K562 (cell line): Measurements from ENCODE around the gene IQUB. TPM values are rescaled to one million over a fixed set of nuclear protein-coding genes. Genes with fewer than 3 reads are reported as not detected.
A peak's percentile ranks its signal among the peaks of the same experiment; 100 is the strongest.

Experiments
- EWSR1 ChIP-seq: fragments of 450-650 bp; IDR thresholded peaks from 2 replicates; pipeline ENCODE4 v1.6.1; 2018; ENCODE audit warnings: borderline replicate concordance, mild to moderate bottlenecking, low read depth, moderate library complexity; ENCODE audit not compliant: partially characterized antibody
- FOXJ2 ChIP-seq: fragments of 200-800 bp; sonication (Bioruptor generic); IDR thresholded peaks from 2 replicates; pipeline ENCODE4 v1.6.1; 2016; ENCODE audit warnings: missing genetic modification characterization, missing compliant biosample characterization
- NR2C2 ChIP-seq, 2 experiments: fragments of 200-800 bp in 1 of 2; sonication (Bioruptor generic) in 1 of 2; sonication (generic) in 1 of 2; formaldehyde crosslinking in 1 of 2; IDR thresholded peaks; 2 replicates each; pipeline versions ENCODE4 v1.6.1 to v1.8.0; 2016 to 2022; ENCODE audit warnings: mild to moderate bottlenecking in 1 of 2, missing compliant biosample characterization in 1 of 2, missing genetic modification characterization in 1 of 2, missing genetic modification reagents in 1 of 2
- RBM39 ChIP-seq: fragments of 200-400 bp; formaldehyde crosslinking; optimal IDR thresholded peaks from 2 replicates; pipeline ENCODE3; 2018; ENCODE audit warnings: low read depth, low read length
- RHOXF2B ChIP-seq: fragments of 250-450 bp; sonication (Bioruptor Pico); conservative IDR thresholded peaks from 2 replicates; pipeline ENCODE4 v1.5.1; 2021
- ZNF121 ChIP-seq: sonication (generic); formaldehyde crosslinking; conservative IDR thresholded peaks from 2 replicates; pipeline ENCODE4 v1.8.0; 2022; ENCODE audit warnings: missing genetic modification reagents
- ZNF263 ChIP-seq: sonication (generic); formaldehyde crosslinking; IDR thresholded peaks from 2 replicates; pipeline ENCODE4 v1.8.0; 2022; ENCODE audit warnings: mild to moderate bottlenecking, missing genetic modification reagents, borderline replicate concordance
- ZNF57 ChIP-seq: fragments of 450-650 bp; formaldehyde crosslinking; IDR thresholded peaks from 2 replicates; pipeline ENCODE4 v1.4.0; 2020; ENCODE audit warnings: mild to moderate bottlenecking, moderate library complexity
- polyA plus RNA-seq, 8 experiments: library from polyadenylated mRNA; depleted of rRNA in 4 of 8; stranded (reverse) in 5 of 8; unstranded in 3 of 8; fragments of >200 nt; fragmentation: Nextera tagmentation in 2 of 8; fragmentation: Illumina TruSeq in 1 of 8; extraction: Ambion mirVana in 2 of 8; extraction: Trizol in 1 of 8; gene quantifications; 2 replicates each; pipeline versions ENCODE4 v1.2.1 to v1.2.3, GENCODE V29; 2011 to 2014; ENCODE audit warnings: inconsistent platforms in 1 of 8, missing spikeins in 1 of 8
- total RNA-seq, 7 experiments: library from RNA; depleted of rRNA in 6 of 7; stranded (reverse); fragments of >200 nt in 6 of 7; fragmentation: Illumina TruSeq in 2 of 7; extraction: Trizol in 2 of 7; gene quantifications; 2 replicates each; pipeline versions ENCODE4 v1.2.1 to v1.2.3, GENCODE V29; 2011 to 2021; ENCODE audit warnings: low replicate concordance in 1 of 7
- TF ChIP-seq, protein P1 (sequence below): fragments of 450-650 bp; IDR thresholded peaks from 2 replicates; pipeline ENCODE4 v1.6.1; 2016; ENCODE audit warnings: mild to moderate bottlenecking, moderate library complexity
- TF ChIP-seq, protein P2 (sequence below): IDR thresholded peaks from 3 replicates; pipeline ENCODE4 v1.6.1; 2011; ENCODE audit warnings: borderline replicate concordance, mild to moderate bottlenecking, moderate library complexity; ENCODE audit not compliant: insufficient read length; ENCODE audit errors: extremely low read depth
- TF ChIP-seq, protein P3 (sequence below): IDR thresholded peaks from 2 replicates; pipeline ENCODE4 v1.6.1; 2011; ENCODE audit warnings: borderline replicate concordance, low read depth, mild to moderate bottlenecking, moderate library complexity, low read length; ENCODE audit not compliant: insufficient read depth, poor library complexity, severe bottlenecking

Gene IQUB
- total and polyA plus RNA-seq, 9 of the 15 experiments (the other 6 are each of a cell fraction or from before 2014, with no cell fraction given): 0.62 to 2.6 (median 1.4) TPM

DNA sequence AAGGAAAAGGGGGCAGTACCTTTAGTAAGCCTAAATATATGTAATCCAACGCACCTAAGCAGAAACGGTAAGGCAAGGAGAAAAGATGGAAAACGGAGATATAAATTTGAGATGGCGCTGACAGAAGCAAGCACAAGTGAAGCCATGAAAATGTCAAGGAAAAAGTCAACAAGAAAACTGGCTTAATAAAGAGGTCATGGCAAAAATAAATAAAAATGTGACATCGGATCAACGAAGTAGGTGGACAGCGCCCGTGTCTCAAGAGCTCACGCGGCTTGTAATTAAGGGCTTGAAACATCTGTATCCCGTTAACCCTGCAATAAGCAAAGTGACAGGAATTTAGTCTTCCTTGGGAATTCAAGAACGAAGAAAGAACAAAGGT is 22.6 kb upstream of the IQUB start (continued):
- TF ChIP-seq, protein P1, sequence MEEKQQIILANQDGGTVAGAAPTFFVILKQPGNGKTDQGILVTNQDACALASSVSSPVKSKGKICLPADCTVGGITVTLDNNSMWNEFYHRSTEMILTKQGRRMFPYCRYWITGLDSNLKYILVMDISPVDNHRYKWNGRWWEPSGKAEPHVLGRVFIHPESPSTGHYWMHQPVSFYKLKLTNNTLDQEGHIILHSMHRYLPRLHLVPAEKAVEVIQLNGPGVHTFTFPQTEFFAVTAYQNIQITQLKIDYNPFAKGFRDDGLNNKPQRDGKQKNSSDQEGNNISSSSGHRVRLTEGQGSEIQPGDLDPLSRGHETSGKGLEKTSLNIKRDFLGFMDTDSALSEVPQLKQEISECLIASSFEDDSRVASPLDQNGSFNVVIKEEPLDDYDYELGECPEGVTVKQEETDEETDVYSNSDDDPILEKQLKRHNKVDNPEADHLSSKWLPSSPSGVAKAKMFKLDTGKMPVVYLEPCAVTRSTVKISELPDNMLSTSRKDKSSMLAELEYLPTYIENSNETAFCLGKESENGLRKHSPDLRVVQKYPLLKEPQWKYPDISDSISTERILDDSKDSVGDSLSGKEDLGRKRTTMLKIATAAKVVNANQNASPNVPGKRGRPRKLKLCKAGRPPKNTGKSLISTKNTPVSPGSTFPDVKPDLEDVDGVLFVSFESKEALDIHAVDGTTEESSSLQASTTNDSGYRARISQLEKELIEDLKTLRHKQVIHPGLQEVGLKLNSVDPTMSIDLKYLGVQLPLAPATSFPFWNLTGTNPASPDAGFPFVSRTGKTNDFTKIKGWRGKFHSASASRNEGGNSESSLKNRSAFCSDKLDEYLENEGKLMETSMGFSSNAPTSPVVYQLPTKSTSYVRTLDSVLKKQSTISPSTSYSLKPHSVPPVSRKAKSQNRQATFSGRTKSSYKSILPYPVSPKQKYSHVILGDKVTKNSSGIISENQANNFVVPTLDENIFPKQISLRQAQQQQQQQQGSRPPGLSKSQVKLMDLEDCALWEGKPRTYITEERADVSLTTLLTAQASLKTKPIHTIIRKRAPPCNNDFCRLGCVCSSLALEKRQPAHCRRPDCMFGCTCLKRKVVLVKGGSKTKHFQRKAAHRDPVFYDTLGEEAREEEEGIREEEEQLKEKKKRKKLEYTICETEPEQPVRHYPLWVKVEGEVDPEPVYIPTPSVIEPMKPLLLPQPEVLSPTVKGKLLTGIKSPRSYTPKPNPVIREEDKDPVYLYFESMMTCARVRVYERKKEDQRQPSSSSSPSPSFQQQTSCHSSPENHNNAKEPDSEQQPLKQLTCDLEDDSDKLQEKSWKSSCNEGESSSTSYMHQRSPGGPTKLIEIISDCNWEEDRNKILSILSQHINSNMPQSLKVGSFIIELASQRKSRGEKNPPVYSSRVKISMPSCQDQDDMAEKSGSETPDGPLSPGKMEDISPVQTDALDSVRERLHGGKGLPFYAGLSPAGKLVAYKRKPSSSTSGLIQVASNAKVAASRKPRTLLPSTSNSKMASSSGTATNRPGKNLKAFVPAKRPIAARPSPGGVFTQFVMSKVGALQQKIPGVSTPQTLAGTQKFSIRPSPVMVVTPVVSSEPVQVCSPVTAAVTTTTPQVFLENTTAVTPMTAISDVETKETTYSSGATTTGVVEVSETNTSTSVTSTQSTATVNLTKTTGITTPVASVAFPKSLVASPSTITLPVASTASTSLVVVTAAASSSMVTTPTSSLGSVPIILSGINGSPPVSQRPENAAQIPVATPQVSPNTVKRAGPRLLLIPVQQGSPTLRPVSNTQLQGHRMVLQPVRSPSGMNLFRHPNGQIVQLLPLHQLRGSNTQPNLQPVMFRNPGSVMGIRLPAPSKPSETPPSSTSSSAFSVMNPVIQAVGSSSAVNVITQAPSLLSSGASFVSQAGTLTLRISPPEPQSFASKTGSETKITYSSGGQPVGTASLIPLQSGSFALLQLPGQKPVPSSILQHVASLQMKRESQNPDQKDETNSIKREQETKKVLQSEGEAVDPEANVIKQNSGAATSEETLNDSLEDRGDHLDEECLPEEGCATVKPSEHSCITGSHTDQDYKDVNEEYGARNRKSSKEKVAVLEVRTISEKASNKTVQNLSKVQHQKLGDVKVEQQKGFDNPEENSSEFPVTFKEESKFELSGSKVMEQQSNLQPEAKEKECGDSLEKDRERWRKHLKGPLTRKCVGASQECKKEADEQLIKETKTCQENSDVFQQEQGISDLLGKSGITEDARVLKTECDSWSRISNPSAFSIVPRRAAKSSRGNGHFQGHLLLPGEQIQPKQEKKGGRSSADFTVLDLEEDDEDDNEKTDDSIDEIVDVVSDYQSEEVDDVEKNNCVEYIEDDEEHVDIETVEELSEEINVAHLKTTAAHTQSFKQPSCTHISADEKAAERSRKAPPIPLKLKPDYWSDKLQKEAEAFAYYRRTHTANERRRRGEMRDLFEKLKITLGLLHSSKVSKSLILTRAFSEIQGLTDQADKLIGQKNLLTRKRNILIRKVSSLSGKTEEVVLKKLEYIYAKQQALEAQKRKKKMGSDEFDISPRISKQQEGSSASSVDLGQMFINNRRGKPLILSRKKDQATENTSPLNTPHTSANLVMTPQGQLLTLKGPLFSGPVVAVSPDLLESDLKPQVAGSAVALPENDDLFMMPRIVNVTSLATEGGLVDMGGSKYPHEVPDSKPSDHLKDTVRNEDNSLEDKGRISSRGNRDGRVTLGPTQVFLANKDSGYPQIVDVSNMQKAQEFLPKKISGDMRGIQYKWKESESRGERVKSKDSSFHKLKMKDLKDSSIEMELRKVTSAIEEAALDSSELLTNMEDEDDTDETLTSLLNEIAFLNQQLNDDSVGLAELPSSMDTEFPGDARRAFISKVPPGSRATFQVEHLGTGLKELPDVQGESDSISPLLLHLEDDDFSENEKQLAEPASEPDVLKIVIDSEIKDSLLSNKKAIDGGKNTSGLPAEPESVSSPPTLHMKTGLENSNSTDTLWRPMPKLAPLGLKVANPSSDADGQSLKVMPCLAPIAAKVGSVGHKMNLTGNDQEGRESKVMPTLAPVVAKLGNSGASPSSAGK: no peak
- TF ChIP-seq ZNF263 (CRISPR knock-in tag): no peak
- no peak for TF ChIP-seq NR2C2 (CRISPR knock-in tag; IDR thresholded peaks at IDR 0.05)
- 0 out of 2 replicates have a peak, but pooled peaks have one; percentile 58 for TF ChIP-seq NR2C2 (tag; IDR thresholded peaks at IDR 0.05)
- TF ChIP-seq, protein P2, sequence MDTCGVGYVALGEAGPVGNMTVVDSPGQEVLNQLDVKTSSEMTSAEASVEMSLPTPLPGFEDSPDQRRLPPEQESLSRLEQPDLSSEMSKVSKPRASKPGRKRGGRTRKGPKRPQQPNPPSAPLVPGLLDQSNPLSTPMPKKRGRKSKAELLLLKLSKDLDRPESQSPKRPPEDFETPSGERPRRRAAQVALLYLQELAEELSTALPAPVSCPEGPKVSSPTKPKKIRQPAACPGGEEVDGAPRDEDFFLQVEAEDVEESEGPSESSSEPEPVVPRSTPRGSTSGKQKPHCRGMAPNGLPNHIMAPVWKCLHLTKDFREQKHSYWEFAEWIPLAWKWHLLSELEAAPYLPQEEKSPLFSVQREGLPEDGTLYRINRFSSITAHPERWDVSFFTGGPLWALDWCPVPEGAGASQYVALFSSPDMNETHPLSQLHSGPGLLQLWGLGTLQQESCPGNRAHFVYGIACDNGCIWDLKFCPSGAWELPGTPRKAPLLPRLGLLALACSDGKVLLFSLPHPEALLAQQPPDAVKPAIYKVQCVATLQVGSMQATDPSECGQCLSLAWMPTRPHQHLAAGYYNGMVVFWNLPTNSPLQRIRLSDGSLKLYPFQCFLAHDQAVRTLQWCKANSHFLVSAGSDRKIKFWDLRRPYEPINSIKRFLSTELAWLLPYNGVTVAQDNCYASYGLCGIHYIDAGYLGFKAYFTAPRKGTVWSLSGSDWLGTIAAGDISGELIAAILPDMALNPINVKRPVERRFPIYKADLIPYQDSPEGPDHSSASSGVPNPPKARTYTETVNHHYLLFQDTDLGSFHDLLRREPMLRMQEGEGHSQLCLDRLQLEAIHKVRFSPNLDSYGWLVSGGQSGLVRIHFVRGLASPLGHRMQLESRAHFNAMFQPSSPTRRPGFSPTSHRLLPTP: no peak
- TF ChIP-seq, protein P3, sequence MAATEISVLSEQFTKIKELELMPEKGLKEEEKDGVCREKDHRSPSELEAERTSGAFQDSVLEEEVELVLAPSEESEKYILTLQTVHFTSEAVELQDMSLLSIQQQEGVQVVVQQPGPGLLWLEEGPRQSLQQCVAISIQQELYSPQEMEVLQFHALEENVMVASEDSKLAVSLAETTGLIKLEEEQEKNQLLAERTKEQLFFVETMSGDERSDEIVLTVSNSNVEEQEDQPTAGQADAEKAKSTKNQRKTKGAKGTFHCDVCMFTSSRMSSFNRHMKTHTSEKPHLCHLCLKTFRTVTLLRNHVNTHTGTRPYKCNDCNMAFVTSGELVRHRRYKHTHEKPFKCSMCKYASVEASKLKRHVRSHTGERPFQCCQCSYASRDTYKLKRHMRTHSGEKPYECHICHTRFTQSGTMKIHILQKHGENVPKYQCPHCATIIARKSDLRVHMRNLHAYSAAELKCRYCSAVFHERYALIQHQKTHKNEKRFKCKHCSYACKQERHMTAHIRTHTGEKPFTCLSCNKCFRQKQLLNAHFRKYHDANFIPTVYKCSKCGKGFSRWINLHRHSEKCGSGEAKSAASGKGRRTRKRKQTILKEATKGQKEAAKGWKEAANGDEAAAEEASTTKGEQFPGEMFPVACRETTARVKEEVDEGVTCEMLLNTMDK: no peak
- no peak for TF ChIP-seq RHOXF2B (CRISPR knock-in tag)
- no peak for TF ChIP-seq FOXJ2 (tag)
- no peak for TF ChIP-seq ZNF121 (CRISPR knock-in tag)
- TF ChIP-seq EWSR1: no peak
- TF ChIP-seq RBM39: no peak
- TF ChIP-seq ZNF57 (CRISPR knock-in tag): no peak
